Activated CD8-positive, alpha-beta memory T cell treated with anti-CD3 and anti-CD28 coated beads, Interleukin-2, amount 50 U/mL, for 48 hours (primary cell): ENCODE measurements around the gene SV2B.
A peak's percentile ranks its signal among the peaks of the same experiment; 100 is the strongest.

Experiments used
- DNase-seq: peaks from one replicate; pipeline ENCODE4 v3.0.0-alpha.2; 2020

SV2B gene

DNA sequence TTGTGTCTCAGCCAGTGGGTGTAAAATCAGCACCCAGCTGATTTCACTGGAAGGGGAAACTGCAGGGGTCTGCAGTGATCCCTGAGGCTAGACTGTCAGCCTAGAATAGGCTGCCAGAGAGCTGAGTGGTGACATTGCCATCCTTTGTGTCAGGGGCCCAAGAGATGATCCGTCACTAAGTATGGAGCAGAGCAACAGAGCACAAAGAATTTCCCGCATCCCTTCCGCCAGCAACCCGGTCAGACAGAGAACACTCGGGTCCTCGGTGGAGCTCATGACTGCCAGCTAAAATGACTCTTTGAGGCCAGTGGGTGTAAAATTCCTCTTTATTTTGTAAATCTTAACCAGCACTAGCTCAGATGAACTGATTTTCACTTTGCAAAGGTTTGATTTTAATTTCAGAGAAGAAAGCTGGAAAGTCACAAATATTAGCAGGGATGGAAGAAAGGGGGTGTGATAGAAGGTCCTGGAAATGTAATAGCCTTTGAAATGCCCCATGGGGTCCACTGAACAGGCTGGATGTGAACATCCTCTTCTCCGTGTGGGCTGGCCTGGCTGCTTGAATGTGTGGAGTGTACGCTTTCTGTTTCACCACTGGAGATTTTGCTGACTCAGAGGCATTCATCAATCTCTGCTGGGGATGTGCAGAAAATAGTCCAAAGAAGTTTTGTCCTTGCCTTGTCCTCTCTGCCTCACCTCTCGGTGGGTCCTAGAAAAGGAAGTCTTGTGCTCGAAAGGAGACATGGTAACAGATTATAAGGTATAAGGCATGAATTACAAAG, 138.8 kb downstream of the SV2B start:
- no peak for DNase-seq

DNA sequence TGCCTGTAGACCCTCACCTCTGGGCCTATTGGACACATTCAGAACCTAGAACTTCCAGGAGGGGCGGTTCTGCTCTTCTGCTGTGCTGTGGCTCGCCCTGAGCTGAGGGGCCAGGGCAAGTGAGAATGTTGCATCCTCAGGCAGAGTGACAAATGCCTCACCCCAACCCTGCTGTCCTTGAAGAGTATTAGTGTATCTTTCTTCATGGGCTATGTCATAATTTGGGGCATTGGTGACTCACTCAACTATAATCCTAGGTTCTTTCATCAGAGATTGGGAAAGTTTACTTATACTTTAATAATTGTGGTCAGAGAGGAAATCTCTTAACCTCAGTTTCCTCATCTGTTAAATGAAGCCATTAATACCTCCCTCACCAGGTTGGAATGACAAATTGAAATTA, 143.8 kb downstream of the SV2B start:
- no peak for DNase-seq

DNA sequence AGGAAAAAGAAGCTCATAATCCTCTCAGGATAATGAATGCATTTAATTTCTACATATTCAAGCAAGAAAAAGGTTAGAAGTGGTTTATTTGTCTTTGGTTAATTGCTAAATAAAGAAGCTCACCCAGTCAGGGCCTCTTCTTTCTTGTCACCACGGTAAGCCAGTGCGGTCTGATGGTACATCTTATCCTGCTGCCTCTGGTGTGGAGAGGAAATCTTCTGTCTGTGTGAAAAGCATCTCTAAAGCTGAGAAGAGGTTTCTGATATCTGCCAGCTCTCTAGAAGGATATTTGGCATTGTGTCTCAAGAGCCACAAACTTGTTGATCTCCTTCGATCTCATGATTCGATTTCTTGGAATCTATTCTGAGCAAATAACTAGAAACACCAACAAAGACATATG, 144.9 kb downstream of the SV2B start:
- DNase-seq, result no peak

DNA sequence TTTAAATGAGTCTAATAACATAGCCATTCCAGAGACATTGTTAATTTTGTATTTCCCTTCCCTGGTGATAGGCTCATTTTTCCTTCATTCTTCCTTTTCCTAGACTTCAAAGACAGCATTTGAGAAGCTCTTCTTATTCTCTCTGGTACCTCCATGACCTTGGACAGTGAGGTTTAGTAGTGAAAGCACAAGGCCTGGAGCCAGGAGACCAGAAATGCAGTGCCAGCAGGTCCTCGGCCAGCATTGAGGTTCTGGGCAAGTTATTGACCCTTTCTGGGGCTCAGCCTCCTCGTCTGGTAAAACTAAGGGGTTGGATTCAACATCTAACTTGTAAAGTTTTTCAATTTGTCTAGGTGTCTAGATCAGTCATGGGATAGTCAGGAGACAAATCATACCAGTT, 146.9 kb downstream of the SV2B start:
- no peak for DNase-seq

DNA sequence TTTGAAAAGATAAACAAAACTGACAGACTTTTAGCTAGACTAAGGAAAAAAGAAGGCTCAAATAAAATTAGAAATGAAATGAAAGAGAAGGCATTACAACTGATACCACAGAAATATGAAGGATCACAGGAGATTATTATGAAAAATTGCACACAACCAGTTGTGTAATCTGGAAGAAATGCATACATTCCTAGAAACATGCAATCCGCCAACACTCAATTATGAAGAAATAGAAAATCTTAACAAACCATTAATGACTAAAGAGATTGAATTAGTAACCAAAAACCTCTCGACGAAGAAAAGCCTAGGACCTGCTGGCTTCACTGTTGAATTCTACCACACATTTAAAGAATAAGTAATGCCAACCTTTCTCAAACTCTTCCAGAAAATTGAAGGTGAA, 149.5 kb downstream of the SV2B start:
- DNase-seq, result no peak

DNA sequence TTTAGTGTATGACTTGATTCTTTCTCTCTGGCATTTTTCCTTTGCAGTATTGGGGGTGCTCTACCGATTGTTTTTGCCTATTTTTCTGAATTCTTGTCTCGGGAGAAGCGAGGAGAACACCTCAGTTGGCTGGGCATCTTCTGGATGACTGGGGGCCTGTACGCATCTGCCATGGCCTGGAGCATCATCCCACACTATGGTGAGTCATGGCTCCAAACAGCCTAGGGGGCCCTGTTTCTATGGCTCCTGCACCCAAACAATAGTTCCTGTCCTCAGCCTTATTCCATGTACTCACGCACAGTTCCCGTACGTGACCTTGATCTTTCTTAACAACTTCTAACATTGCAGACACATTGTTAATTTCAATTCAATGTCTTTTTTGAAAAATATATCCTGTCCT, 152.3 kb downstream of the SV2B start:
- DNase-seq, result no peak

DNA sequence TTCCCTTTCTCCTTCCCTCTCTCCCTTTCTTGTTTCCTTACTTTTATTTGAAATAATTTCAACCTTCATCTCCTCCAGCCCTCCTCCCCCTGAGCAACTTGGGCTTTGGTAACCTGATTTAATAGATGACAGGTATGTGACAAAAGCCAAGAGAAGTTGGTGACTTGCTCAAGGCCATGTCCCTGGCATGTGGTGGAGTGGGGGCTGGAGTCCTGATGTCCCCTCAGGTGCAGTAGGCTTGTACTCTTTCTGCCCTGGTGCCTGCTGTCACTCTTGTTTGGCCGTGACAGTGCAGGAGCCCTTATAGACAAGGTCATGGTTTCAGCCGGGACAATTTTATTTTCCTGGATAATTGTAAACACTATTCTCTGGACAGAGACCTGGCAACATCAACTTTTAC, 152.7 kb downstream of the SV2B start:
- no peak for DNase-seq

DNA sequence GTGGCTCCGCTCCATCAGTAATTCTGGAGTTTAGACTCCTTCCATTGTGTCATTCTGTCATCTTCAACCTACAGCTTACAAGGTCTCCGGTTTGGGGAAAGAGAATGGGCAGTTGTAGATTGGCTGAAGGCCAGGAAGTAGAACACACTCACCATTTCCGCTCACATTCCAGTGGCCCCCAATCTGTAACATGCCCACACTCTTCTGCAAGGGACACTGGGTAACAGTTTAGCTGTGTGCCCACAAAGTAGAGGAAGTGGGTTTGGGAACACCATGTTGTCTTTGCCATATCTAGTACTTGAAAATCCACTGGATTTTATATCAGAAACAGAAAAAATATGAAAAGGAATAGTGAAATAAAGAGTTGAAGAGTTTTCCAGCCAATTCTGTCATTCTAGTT, 153.5 kb downstream of the SV2B start:
- DNase-seq, result no peak

DNA sequence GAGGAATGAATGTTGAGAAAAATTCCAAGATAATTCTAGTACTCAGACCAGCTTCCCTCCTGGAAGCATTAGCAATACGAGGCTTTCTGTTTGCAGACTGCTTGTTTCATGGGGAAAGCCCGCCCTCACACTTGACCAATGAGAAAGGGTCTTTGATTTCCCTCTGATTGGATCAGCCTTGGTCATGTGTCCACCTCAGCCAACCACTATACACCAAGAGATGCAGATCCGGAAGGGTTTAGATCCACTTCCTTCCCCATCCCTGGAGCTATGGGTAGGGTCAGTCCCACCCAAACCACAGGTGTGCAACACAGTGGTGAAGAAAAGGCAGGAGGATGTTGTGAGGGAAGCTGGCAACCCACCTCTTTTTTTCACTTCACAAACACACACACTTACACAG, 154.7 kb downstream of the SV2B start:
- DNase-seq, result no peak

DNA sequence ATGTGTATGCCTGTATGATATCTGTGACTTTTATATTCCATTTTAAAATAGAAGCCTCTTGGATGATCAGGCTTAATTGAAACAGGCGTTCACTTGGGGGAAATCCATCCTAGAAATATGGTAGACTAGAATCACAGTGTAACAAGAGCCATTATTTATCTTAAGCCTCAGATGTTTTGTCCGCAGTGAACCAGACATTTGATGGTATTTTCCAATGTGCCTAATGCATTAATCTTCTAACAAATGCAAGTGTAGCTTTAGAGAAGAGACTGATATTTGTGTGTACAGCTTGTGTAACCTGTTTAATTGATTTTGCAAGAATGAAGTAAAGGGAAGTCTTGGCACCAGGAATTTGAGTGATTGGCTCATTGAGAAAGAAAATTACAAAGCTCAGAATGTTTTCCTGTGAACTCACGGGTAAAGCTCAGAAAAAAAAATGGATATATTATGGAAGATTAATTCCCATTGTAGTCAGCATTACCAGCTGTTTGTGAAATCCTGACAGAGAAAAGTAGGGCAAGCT, 155.7 kb downstream of the SV2B start:
- DNase-seq, result no peak

DNA sequence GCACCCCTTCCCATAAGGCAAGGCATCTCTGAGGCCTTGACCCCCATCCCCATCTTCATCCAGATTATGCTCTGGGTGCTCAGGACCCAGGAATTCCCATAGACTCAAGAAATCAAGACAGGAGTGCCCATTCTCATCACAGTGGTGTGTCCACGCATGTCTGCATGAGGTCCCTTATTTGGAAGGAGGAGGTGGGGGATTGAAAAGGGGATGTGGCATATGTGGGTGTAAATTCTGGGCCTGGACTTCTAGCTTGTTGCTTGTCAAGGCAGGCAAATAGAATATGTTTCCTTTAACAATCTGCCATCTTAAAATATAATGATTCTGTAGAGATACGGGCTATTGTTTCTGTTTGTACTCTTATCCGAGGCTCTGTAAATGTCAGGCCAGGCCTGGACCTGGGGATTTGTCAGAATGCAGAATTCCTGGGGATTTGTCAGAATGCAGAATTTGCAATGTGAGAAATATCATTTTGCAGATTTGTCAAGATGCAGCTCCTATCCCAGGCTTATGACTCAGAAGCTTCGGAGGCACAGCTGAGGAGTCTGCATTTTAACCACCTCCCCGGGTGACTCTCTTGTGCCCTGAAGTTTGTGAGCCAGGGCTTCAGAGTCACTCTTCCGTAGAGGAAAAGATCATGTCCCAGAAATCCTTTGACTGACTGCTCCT, 157.8 kb downstream of the SV2B start:
- DNase-seq, result no peak

DNA sequence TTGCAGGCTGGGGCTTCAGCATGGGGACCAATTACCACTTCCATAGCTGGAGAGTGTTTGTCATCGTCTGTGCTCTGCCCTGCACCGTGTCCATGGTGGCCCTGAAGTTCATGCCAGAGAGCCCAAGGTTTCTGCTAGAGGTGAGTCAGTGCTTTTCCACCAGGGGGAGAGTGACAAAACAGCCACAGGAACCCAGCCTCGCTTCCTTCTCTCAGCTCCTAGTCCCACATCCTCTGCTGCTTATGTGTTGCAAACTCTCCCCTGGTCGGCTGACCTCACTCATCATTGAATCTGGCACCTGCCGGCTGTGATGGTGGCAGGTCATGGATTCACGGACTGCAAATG, 158.3 kb downstream of the SV2B start:
- DNase-seq, result no peak

DNA sequence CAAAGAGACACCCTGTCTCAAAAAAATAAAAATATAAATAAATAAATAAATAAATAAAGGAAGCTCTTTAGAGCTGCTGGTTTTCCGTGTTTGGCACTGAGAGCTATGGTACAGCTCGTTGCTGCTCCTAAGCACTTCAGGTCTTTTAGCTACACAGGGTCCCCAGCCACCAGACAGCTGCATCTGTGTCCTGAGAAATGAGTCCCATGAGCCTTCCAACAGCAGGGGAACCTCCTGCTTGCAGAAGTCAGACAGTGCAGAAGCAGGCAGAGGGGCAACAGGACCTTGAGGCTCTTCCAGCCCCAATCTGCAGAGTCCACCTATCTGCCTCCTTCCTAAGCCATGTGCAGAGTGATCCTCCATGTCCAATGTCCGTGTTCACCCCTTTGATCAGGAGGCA, 159.0 kb downstream of the SV2B start:
- DNase-seq, result no peak

DNA sequence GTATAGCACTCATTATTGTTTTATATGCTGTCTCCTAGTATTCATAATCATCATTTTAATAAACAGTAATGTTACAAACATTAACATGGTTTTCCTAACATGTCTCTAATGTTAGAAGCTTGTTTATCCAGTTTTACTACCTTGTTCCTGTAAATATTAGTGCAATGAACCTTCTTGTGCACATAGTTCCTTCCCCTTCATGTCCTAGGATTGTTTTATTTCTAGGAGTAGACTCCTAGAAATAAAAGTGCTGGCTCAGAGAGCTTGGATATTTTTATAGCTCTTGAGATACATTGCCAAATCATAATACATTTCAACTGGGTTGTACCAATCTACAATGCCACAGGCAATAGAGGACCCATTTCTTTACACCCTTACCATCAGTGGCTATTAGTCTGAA, 161.3 kb downstream of the SV2B start:
- DNase-seq, result no peak

DNA sequence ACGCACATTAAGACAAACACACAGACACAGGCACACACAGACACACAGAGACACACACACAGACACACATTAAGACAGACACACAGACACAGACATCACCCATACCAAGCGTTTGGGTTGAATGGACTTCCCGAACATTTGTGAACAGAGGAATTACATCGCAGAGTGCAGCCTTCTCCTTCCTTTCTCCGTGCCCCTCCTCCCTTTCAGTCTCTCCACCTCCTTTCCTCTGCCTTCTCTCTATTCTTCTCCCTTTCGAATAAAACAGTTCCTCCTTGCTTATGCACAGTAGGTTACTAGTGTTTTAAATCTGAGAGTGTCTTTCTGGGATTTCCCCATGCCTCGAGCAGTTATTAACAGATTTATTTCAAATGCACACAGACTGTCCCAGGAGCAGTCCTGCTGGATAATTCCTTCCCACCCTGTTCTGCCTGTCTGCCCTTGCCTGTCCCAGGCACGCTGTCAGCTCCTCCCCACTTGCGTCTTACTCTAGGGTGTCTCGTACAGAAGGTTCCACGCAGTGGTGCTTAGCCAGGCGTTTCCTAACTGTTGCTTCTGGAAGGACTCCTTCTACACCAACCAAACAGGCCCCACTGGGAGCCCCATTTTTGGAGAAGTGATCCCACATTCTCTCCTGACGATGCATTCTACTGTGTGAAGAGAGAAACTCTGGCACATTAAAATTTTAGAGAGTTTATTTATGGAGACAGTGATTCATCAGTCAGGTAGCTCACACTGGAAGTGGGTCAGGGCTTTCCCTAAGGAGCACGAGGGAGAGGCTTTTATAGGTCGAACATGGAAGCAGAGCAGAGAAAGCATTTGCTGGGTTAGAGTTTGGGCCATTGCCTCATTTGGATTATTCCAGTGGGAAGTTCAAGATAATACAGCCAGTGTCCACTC, 163.8 kb downstream of the SV2B start:
- no peak for DNase-seq

DNA sequence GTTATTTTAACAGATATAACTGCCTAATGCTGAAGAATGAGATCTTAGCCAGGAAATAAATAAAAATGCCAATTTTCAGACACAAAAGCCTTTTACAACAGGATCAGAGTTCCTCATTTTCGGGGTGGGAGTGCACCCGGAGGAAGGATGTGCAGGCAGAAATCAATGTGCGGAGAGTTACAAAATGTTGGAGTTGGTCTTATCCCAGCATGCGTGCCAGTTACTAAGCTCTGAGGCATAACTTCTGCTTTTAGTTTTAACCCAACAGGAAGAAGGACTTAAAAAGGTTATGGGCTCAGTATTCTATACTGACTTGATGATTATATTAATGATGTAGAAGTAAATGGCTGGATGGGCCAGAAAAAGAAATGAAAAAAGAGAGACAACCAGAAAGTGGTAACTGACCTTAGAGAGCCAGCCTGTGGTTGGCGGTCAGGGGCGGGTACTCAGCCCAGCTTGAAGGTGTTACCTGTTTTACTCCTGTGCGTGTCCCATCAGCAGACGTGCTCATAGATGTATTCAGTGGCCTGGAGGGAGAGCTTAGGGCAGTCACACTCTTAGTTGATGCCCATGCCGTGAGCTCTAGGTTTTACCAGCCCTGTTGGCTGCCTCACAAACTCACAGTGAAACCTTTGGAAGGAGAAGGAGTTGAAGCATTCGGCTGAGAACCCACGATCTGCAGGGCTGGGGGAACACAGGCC, 164.7 kb downstream of the SV2B start:
- DNase-seq, result no peak

DNA sequence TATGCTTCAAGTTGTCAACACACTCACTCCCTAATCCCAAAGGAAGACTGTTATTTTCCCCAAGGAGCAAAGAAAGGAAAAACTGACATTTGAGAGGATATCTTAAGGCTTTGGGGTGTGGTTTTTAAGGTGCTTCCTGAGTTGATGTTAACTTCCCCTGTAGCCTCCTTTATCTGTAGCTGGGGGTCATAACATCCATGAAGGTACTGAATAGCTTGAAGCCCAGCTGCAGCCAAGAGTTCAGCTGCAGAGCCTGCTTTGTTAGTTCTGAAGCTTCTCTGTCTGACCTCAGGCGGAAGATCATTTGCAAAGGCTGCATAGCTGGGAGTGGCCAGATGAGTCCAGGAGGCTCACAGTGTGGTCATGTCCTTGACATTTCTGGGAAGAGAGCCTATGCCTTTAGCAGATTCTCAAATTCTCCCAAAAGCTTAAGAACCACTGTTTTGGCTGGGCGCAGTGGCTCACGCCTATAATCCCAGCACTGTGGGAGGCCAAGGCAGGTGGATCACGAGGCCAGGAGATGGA, 165.4 kb downstream of the SV2B start:
- DNase-seq, result no peak

DNA sequence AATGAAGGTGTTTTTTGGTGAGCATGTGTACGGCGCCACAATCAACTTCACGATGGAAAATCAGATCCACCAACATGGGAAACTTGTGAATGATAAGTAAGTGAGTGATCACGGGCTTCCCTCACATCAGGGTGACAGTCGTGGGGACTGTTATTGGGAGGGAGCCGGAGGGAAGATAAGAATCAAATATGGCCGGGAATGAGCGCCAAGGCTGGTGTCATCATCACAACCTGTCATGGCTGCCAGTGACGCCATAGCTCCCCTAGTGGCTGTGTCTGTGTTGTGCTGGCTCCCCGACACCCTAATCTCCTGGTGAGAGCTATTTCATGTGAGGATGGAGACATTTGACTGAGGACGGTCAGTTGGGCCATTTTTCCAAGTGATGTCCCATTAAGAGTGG, 168.5 kb downstream of the SV2B start:
- no peak for DNase-seq

DNA sequence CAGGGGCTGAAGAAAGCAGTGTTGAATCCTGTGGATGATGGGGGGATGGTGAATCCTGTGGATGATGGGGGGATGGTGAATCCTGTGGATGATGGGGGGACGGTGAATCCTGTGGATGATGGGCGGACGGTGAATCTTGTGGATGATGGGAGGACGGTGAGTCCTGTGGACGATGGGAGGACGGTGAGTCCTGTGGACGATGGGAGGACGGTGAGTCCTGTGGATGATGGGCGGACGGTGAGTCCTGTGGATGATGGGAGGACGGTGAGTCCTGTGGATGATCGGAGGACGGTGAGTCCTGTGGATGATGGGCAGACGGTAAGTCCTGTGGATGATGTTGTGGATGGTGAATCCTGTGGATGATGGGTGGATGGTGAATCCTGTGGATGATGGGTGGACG, 170.7 kb downstream of the SV2B start:
- DNase-seq, result no peak

DNA sequence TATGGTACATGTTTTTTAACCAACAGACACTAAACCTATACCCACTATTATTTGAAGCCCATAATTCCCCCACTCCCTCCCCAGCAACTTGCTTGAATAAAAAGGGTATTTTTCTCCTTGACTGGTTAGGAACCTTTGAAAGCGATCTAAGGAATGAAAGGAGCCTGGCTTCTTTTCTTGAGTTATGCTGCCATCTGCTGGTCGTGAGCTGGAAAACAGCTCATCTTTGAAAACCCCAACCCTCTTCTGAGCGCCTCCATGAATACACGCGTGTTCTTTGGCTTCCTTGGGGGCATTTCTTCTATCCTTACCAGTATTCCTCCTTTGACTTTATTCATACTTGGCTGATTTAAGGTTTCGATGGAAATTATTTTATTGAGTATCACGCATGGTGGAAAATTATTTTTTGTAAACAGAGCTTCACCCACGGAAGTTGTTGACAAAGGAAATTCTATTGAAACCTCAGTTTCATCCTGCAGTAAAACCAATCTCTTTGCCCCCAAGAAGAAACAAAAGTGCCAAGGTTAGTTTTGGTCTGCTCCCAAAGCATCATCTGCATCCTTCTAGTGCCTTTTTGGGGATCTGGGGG, 171.6 kb downstream of the SV2B start:
- DNase-seq, result peak; percentile 67

DNA sequence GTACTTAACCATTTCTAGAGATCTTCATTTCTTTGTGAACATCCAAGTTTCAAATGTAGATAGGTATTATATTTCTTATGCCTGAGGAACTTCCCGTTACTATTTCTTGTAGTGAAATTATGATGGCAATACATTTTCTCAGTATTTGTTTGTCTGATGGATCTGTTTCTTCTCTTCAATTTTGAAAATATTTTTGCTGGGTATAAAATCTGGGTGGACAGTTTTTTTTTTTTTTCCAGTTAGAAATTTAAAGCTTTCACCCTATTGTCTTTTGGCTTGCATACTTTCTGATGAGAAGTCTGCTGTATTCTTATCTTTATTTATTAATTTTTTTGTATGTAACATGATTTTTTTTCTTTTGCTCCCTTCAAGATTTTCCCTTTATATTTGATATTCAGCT, 175.8 kb downstream of the SV2B start:
- no peak for DNase-seq

DNA sequence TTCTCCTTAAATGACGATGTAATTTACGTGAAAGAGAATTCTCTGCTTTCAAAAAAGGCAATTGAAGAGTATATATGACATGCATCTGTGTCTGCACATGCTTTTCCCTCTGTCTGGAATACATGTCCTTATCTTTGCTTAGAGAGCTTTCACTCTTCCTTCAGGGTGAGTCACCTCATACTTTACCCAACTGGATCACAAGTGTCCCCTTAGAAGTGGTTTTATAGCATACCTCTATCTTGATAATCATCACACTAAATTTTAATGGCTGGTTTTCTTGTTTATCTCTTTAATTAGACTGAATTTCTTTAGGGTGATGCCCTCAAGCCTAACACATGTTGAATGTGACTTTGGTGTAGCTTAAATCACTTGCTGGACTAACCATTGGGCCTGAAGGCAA, 178.9 kb downstream of the SV2B start:
- no peak for DNase-seq
